ENCODE results near the gene RPUSD4.

GRCh38 chr11:126176853-126177470 lies 34.5 kb downstream of the RPUSD4 start:
- TF ChIP-seq CTCF (conservative IDR thresholded peaks at IDR 0.05; ENCODE audit: low read length) (no peak), EZH2phosphoT487 (IDR thresholded peaks at IDR 0.05; ENCODE audit: borderline replicate concordance, low read depth, low read length) (no peak)
